KMS-11 (cell line): ENCODE data around the gene GRB2.
"Not testable (repeated sequence)": the region's sequence is repeated elsewhere in the genome, so short reads cannot be mapped to it uniquely, and the experiment has no call there.

Experiments used
- H2AFZ ChIP-seq: fragments of 200-600 bp; sonication (generic); 2 replicates; pipeline ENCODE4 v1.6.1; 2016; ENCODE audit warnings: antibody characterized with exemption, mixed run types, low read depth
- H3K27ac ChIP-seq: fragments of 200-600 bp; sonication (generic); 2 replicates; pipeline ENCODE4 v1.6.1; 2016; ENCODE audit warnings: mild to moderate bottlenecking, mixed run types
- H3K27me3 ChIP-seq: fragments of 200-600 bp; sonication (generic); 2 replicates; pipeline ENCODE4 v1.6.1; 2017; ENCODE audit warnings: mild to moderate bottlenecking, low read depth, mixed run types, moderate library complexity; ENCODE audit not compliant: insufficient read depth
- H3K36me3 ChIP-seq: fragments of 200-600 bp; sonication (generic); 2 replicates; pipeline ENCODE4 v1.6.1; 2017; ENCODE audit warnings: mild to moderate bottlenecking, mixed run types; ENCODE audit not compliant: insufficient read depth
- H3K4me1 ChIP-seq: fragments of 200-600 bp; sonication (generic); 2 replicates; pipeline ENCODE4 v1.6.1; 2016; ENCODE audit warnings: mild to moderate bottlenecking, low read depth, mixed run types; ENCODE audit not compliant: poor library complexity, severe bottlenecking
- H3K4me2 ChIP-seq: fragments of 200-600 bp; sonication (generic); 2 replicates; pipeline ENCODE4 v1.7.0; 2016; ENCODE audit warnings: mild to moderate bottlenecking, mixed run types
- H3K4me3 ChIP-seq: fragments of 200-600 bp; sonication (generic); IDR thresholded peaks from 2 replicates; pipeline ENCODE4 v1.6.1; 2017; ENCODE audit warnings: low read depth, low read length, mixed read lengths; ENCODE audit not compliant: insufficient read depth
- H3K79me2 ChIP-seq: fragments of 200-600 bp; sonication (generic); 2 replicates; pipeline ENCODE4 v1.6.1; 2016; ENCODE audit warnings: low read depth, mixed run types; ENCODE audit not compliant: insufficient read depth
- H3K9ac ChIP-seq: fragments of 200-600 bp; sonication (generic); 2 replicates; pipeline ENCODE4 v1.6.1; 2016; ENCODE audit warnings: mild to moderate bottlenecking, mixed run types
- H4K20me1 ChIP-seq: fragments of 200-600 bp; sonication (generic); 2 replicates; pipeline ENCODE4 v1.6.1; 2016; ENCODE audit warnings: mild to moderate bottlenecking, mixed run types; ENCODE audit not compliant: insufficient read depth
- CTCF ChIP-seq: fragments of 200-600 bp; sonication (generic); conservative IDR thresholded peaks from 2 replicates; pipeline ENCODE4 v1.6.1; 2017; ENCODE audit warnings: low read depth, mild to moderate bottlenecking, antibody characterized with exemption, low read length, moderate library complexity, mixed read lengths

GRB2 gene

GRCh38 chr17:75405365-75406221 is at the start of gene GRB2:
Gene GRB2 (minus strand): TSS chr17:75405678. CDS start chr17:75393628, 12,050 bp downstream.
- Histone ChIP-seq H3K36me3 (no peaks in the 10 kb centered on the region; the same call in 1 of the 2 replicates), H3K27me3 (no peaks in the 10 kb centered on the region; the same call in 1 of the 2 replicates), H3K4me1 (peaks cover 24% of the 10 kb centered on the region), H3K4me2 (peak within 1 kb of the TSS; percentile 93), H3K4me3 (peak within 1 kb of the TSS; percentile 57), H2AFZ (peak within 1 kb of the TSS; percentile 92), H3K79me2 (peaks cover 49% of the 10 kb centered on the region), H3K9ac (peak within 1 kb of the TSS; percentile 80), H3K27ac (peak within 1 kb of the TSS; percentile 78), H4K20me1 (peaks cover 13% of the 10 kb centered on the region)
- TF ChIP-seq CTCF: no peak

- Histone ChIP-seq H3K4me1 (peaks cover 50% of the 10 kb centered on the region), H3K79me2 (peaks cover 19% of the 10 kb centered on the region), H3K4me2 (peak overlapping the region; percentile 8; the same call in 1 of the 2 replicates), H2AFZ (peak overlapping the region; percentile 16; the same call in 1 of the 2 replicates)
- H3K27ac ChIP-seq, H3K27me3 ChIP-seq, H3K4me3 ChIP-seq, H3K9ac ChIP-seq, H3K36me3 ChIP-seq, H4K20me1 ChIP-seq: not testable (repeated sequence)
Observed at GRCh38 chr17:75454672-75455071, 49.2 kb upstream of the GRB2 start.

GRCh38 chr17:75454193-75454592 is 48.7 kb upstream of the GRB2 start:
- Histone ChIP-seq H3K79me2 (peaks cover 19% of the 10 kb centered on the region), H3K9ac (no peak overlapping the region), H3K4me2 (peak overlapping the region; percentile 8; the same call in 1 of the 2 replicates), H3K36me3 (no peaks in the 10 kb centered on the region), H3K4me3 (no peak overlapping the region), H3K27ac (peak overlapping the region; percentile 7; the same call in 1 of the 2 replicates), H3K27me3 (no peaks in the 10 kb centered on the region), H2AFZ (peak overlapping the region; percentile 16; the same call in 1 of the 2 replicates), H4K20me1 (no peaks in the 10 kb centered on the region), H3K4me1 (peaks cover 45% of the 10 kb centered on the region)
- TF ChIP-seq CTCF: no peak

- Histone ChIP-seq H3K36me3 (no peaks in the 10 kb centered on the region), H2AFZ (no peak overlapping the region), H4K20me1 (no peaks in the 10 kb centered on the region), H3K4me3 (no peak overlapping the region), H3K4me2 (no peak overlapping the region), H3K79me2 (no peaks in the 10 kb centered on the region), H3K9ac (no peak overlapping the region), H3K4me1 (peaks cover 14% of the 10 kb centered on the region), H3K27ac (no peak overlapping the region), H3K27me3 (no peaks in the 10 kb centered on the region)
- TF ChIP-seq CTCF: no peak
Observed at GRCh38 chr17:75450270-75450669, 44.8 kb upstream of the GRB2 start.
